GM12878 (cell line): ENCODE measurements around the gene EPB41.

Source experiments
- CHD2 ChIP-seq: IDR thresholded peaks from 2 replicates; pipeline ENCODE4 v1.6.1; 2011; ENCODE audit warnings: low read depth, low read length, improper control_type of control experiment, borderline replicate concordance
- CREM ChIP-seq: IDR thresholded peaks from 2 replicates; pipeline ENCODE4 v1.6.1; 2014; ENCODE audit warnings: antibody characterized with exemption, low read depth
- CTCF ChIP-seq, 3 experiments: IDR thresholded peaks in 2 of 3; conservative IDR thresholded peaks in 1 of 3; 2 replicates each; pipeline ENCODE4 v1.5.1; 2011; ENCODE audit warnings: low read depth in 3 of 3, low read length in 3 of 3, mild to moderate bottlenecking in 3 of 3, control low read depth in 2 of 3, moderate library complexity in 2 of 3, inconsistent platforms in 1 of 3, mixed read lengths in 1 of 3; ENCODE audit not compliant: control insufficient read depth in 2 of 3, insufficient read depth in 1 of 3; ENCODE audit errors: extremely low read depth in 1 of 3
- EP300 ChIP-seq, 2 experiments: fragments of 150-350 bp in 1 of 2; IDR thresholded peaks; 2 replicates each; pipeline ENCODE4 v1.6.1; 2011 to 2012; ENCODE audit warnings: low read depth in 2 of 2, low read length in 2 of 2, borderline replicate concordance in 1 of 2, improper control_type of control experiment in 1 of 2, inconsistent platforms in 1 of 2; ENCODE audit not compliant: control insufficient read depth in 1 of 2
- MYC ChIP-seq: IDR thresholded peaks from 2 replicates; pipeline ENCODE4 v1.6.1; 2011; ENCODE audit warnings: mild to moderate bottlenecking, low read length, moderate library complexity, inconsistent platforms; ENCODE audit not compliant: insufficient read depth, insufficient replicate concordance, insufficient read length, severe bottlenecking
- NFYA ChIP-seq: IDR thresholded peaks from 2 replicates; pipeline ENCODE4 v1.6.1; 2011; ENCODE audit warnings: low read depth, mild to moderate bottlenecking, low read length, improper control_type of control experiment, borderline replicate concordance
- POLR2A ChIP-seq: IDR thresholded peaks from 2 replicates; pipeline ENCODE4 v1.6.1; 2011; ENCODE audit warnings: low read depth, mild to moderate bottlenecking, low read length
- TAF1 ChIP-seq: IDR thresholded peaks from 2 replicates; pipeline ENCODE4 v1.6.1; 2011; ENCODE audit warnings: mild to moderate bottlenecking, low read depth, low read length, borderline replicate concordance
- TF ChIP-seq, protein P1 (sequence below): IDR thresholded peaks from 2 replicates; pipeline ENCODE4 v1.6.1; 2011; ENCODE audit warnings: low read depth, mild to moderate bottlenecking, low read length, moderate library complexity, borderline replicate concordance; ENCODE audit errors: extremely low read depth

GRCh38 chr1:29017235-29017634, 102.9 kb downstream of the EPB41 start:
- TF ChIP-seq CTCF (IDR thresholded peaks at IDR 0.05 in 2 of 3, conservative IDR thresholded peaks at IDR 0.05 in 1 of 3; ENCODE audit: control insufficient read depth in 2 of 3, extremely low read depth in 1 of 3, insufficient read depth in 1 of 3, low read depth in 3 of 3, low read length in 3 of 3) (no peak), MYC (no peak), CREM (no peak), TAF1 (no peak), NFYA (no peak), EP300 (IDR thresholded peaks at IDR 0.05; ENCODE audit: borderline replicate concordance in 1 of 2, control insufficient read depth in 1 of 2, low read depth in 2 of 2, low read length in 2 of 2) (no peak), CHD2 (no peak), POLR2A (no peak)
- TF ChIP-seq, protein P1, sequence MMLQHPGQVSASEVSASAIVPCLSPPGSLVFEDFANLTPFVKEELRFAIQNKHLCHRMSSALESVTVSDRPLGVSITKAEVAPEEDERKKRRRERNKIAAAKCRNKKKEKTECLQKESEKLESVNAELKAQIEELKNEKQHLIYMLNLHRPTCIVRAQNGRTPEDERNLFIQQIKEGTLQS = no peak
